Liver (tissue), 9 donors: Measurements from ENCODE around the gene NGF. TPM values are rescaled to one million over a fixed set of nuclear protein-coding genes. Genes with fewer than 3 reads are reported as not detected.

Experiments used
- DNase-seq: peaks from one replicate; pipeline ENCODE4 v3.0.0-alpha.2; 2017; ENCODE audit warnings: low spot score
- H3K27ac ChIP-seq, 2 donors: one replicate each; pipeline ENCODE4 v1.7.0; 2013; ENCODE audit warnings: inconsistent platforms in 2 of 2, low read length in 2 of 2, control low read depth in 1 of 2, low read depth in 1 of 2, mild to moderate bottlenecking in 1 of 2
- H3K27me3 ChIP-seq, 4 donors: one replicate each; pipeline versions ENCODE4 v1.6.1 to v1.7.0; 2013; ENCODE audit warnings: low read length in 3 of 4, inconsistent platforms in 1 of 4, mild to moderate bottlenecking in 1 of 4, moderate library complexity in 1 of 4; ENCODE audit not compliant: control insufficient read depth in 4 of 4, insufficient read depth in 4 of 4
- H3K36me3 ChIP-seq, 4 donors: one replicate each; pipeline versions ENCODE4 v1.6.1 to v1.7.0; 2013; ENCODE audit warnings: low read length in 3 of 4, mild to moderate bottlenecking in 3 of 4, low read depth in 1 of 4, moderate library complexity in 1 of 4; ENCODE audit not compliant: control insufficient read depth in 4 of 4, insufficient read depth in 3 of 4
- H3K4me1 ChIP-seq, 4 donors: one replicate each; pipeline versions ENCODE4 v1.6.1 to v1.7.0; 2013; ENCODE audit warnings: low read length in 3 of 4, mild to moderate bottlenecking in 3 of 4, moderate library complexity in 1 of 4; ENCODE audit not compliant: control insufficient read depth in 4 of 4, insufficient read depth in 4 of 4
- H3K4me3 ChIP-seq, 3 donors: one replicate each; pipeline versions ENCODE4 v1.6.1 to v1.7.0; 2013; ENCODE audit warnings: low read length in 3 of 3, control low read depth in 1 of 3, low read depth in 1 of 3, mild to moderate bottlenecking in 1 of 3
- H3K9ac ChIP-seq, 2 donors: one replicate each; pipeline ENCODE4 v1.7.0; 2013; ENCODE audit warnings: low read length in 2 of 2, mild to moderate bottlenecking in 2 of 2, moderate library complexity in 2 of 2, control low read depth in 1 of 2, low read depth in 1 of 2
- H3K9me3 ChIP-seq, 4 donors: one replicate each; pipeline versions ENCODE4 v1.6.1 to v1.7.0; 2013; ENCODE audit warnings: low read length in 3 of 4; ENCODE audit not compliant: control insufficient read depth in 4 of 4
- ATF3 ChIP-seq: IDR thresholded peaks from 2 replicates; pipeline ENCODE4 v1.6.1; 2016; ENCODE audit warnings: antibody characterized with exemption
- CTCF ChIP-seq: fragments of 150-350 bp; IDR thresholded peaks from 2 replicates; pipeline ENCODE4 v1.5.1; 2017; ENCODE audit warnings: improper control_type of control experiment, low read depth, low read length; ENCODE audit not compliant: missing input control
- EGR1 ChIP-seq, 2 donors: IDR thresholded peaks; 2 replicates each; pipeline ENCODE4 v1.6.1; 2016 to 2018; ENCODE audit warnings: antibody characterized with exemption in 2 of 2, low read depth in 2 of 2
- FOXA1 ChIP-seq: IDR thresholded peaks from 2 replicates; pipeline ENCODE4 v1.6.1; 2016; ENCODE audit warnings: antibody characterized with exemption
- FOXA2 ChIP-seq: IDR thresholded peaks from 2 replicates; pipeline ENCODE4 v1.6.1; 2016; ENCODE audit warnings: antibody characterized with exemption
- GABPA ChIP-seq, 2 donors: IDR thresholded peaks in 1 of 2; conservative IDR thresholded peaks in 1 of 2; 2 replicates each; pipeline ENCODE4 v1.6.1; 2016; ENCODE audit warnings: antibody characterized with exemption in 2 of 2, mild to moderate bottlenecking in 1 of 2, moderate library complexity in 1 of 2
- HNF4G ChIP-seq: IDR thresholded peaks from 2 replicates; pipeline ENCODE4 v1.6.1; 2016; ENCODE audit warnings: antibody characterized with exemption
- MAX ChIP-seq: IDR thresholded peaks from 2 replicates; pipeline ENCODE4 v1.6.1; 2016; ENCODE audit warnings: antibody characterized with exemption
- NR2F2 ChIP-seq: IDR thresholded peaks from 2 replicates; pipeline ENCODE4 v1.6.1; 2016; ENCODE audit warnings: antibody characterized with exemption
- REST ChIP-seq: IDR thresholded peaks from 2 replicates; pipeline ENCODE4 v1.6.1; 2016; ENCODE audit warnings: antibody characterized with exemption, mild to moderate bottlenecking
- TAF1 ChIP-seq: conservative IDR thresholded peaks from 2 replicates; pipeline ENCODE4 v1.6.1; 2016; ENCODE audit warnings: antibody characterized with exemption, mild to moderate bottlenecking
- ZBTB33 ChIP-seq: IDR thresholded peaks from 2 replicates; pipeline ENCODE4 v1.6.1; 2016; ENCODE audit warnings: antibody characterized with exemption
- WGBS: extraction: QIAGEN DNeasy Blood & Tissue Kit; methylation state at CpG from one replicate; pipeline ENCODE4 v1.1.7; 2013; 5-methylcytosine and 5-hydroxymethylcytosine counted together
- polyA plus RNA-seq, 2 donors: library from polyadenylated mRNA; stranded (reverse) in 1 of 2; unstranded in 1 of 2; fragments of 200-250 nt in 1 of 2; fragments of >200 nt in 1 of 2; fragmentation: Nextera tagmentation in 1 of 2; extraction: Ambion mirVana in 1 of 2; gene quantifications; one replicate each; pipeline versions ENCODE4 v1.2.1 to v1.2.3, GENCODE V29; 2013 to 2015
- total RNA-seq, 2 donors: library from RNA; depleted of rRNA; stranded (reverse); fragments of >200 nt; gene quantifications; one replicate each; pipeline ENCODE4 v1.2.3, GENCODE V29; 2014
- donor health status: healthy.
- donor health status: healthy.
- donor health status: healthy.
- donor health status: healthy.
- donor health status: healthy.

NGF gene
- total and polyA plus RNA-seq, 4 donors, result 0.79 to 2.1 (median 1.2) TPM

- TF ChIP-seq REST (no peak), FOXA2 (no peak), MAX (no peak)
These were observed 18.3 kb downstream of the NGF start (continued) for GRCh38 chr1:115319706-115320105.

GRCh38 chr1:115317101-115318012, 20.7 kb downstream of the NGF start:
- 63% methylated on average over 11 of the region's 11 CpGs for WGBS
- Histone ChIP-seq H3K9me3 (peaks cover 0 to 4% (median 0%) of the 10 kb centered on the region in 4 donors), H3K4me3 (no peak overlapping the region), H3K4me1 (no peaks in the 10 kb centered on the region), H3K27me3 (peaks cover 0 to 4% (median under 1%) of the 10 kb centered on the region in 4 donors), H3K36me3 (no peaks in the 10 kb centered on the region), H3K27ac (no peak overlapping the region), H3K9ac (no peak overlapping the region)
- DNase-seq, result no peak
- TF ChIP-seq HNF4G (no peak), EGR1 (IDR thresholded peaks at IDR 0.05; ENCODE audit: low read depth in 2 of 2) (no peak), FOXA1 (no peak), CTCF (no peak), MAX (no peak), REST (no peak), ZBTB33 (no peak), NR2F2 (no peak), GABPA (IDR thresholded peaks at IDR 0.05 in 1 of 2, conservative IDR thresholded peaks at IDR 0.05 in 1 of 2) (no peak), TAF1 (no peak), ATF3 (no peak)
